ENCODE results near the gene CCDC157. TPM values are rescaled to one million over a fixed set of nuclear protein-coding genes. Genes with fewer than 3 reads are reported as not detected.
A peak's percentile ranks its signal among the peaks of the same experiment; 100 is the strongest.
"Not testable (repeated sequence)": the region's sequence is repeated elsewhere in the genome, so short reads cannot be mapped to it uniquely, and the experiment has no call there.

The CCDC157 gene
- total RNA-seq, 1 experiment from 2014 or later: 0.45 TPM

GRCh38 chr22:30325065-30325720, 31.6 kb upstream of the CCDC157 start:
- peak; percentile 16 for DNase-seq (ENCODE audit: extremely low read depth, low read depth)

- no peak for DNase-seq (ENCODE audit: extremely low read depth, low read depth)
Measured at GRCh38 chr22:30325724-30326254, 31.0 kb upstream of the CCDC157 start.

- DNase-seq (ENCODE audit: extremely low read depth, low read depth): no peak
Measured at GRCh38 chr22:30326255-30326705, 30.5 kb upstream of the CCDC157 start.

GRCh38 chr22:30326706-30327362, 30.0 kb upstream of the CCDC157 start, which contains the start of gene TBC1D10A:
TSS of gene TBC1D10A (minus strand) at chr22:30326941. CDS start at chr22:30326881, 60 bp downstream.
- DNase-seq (ENCODE audit: extremely low read depth, low read depth): peak; percentile 73

GRCh38 chr22:30327864-30328345, 28.9 kb upstream of the CCDC157 start:
- DNase-seq (ENCODE audit: extremely low read depth, low read depth): no peak

- DNase-seq (ENCODE audit: extremely low read depth, low read depth): no peak
Measured at GRCh38 chr22:30328466-30329049, 28.2 kb upstream of the CCDC157 start.

GRCh38 chr22:30332551-30332950, 24.3 kb upstream of the CCDC157 start:
- no peak for DNase-seq (ENCODE audit: extremely low read depth, low read depth)

- DNase-seq (ENCODE audit: extremely low read depth, low read depth): no peak
Measured at GRCh38 chr22:30332994-30333706, 23.7 kb upstream of the CCDC157 start.

- DNase-seq (ENCODE audit: extremely low read depth, low read depth): no peak
Measured at GRCh38 chr22:30333707-30334087, 23.1 kb upstream of the CCDC157 start.

- no peak for DNase-seq (ENCODE audit: extremely low read depth, low read depth)
Measured at GRCh38 chr22:30334646-30335045, 22.2 kb upstream of the CCDC157 start.

- no peak for DNase-seq (ENCODE audit: extremely low read depth, low read depth)
Measured at GRCh38 chr22:30335236-30335635, 21.6 kb upstream of the CCDC157 start.

GRCh38 chr22:30336752-30337460, 19.9 kb upstream of the CCDC157 start:
- no peak for DNase-seq (ENCODE audit: extremely low read depth, low read depth)

GRCh38 chr22:30337461-30337778, 19.4 kb upstream of the CCDC157 start:
- no peak for DNase-seq (ENCODE audit: extremely low read depth, low read depth)

GRCh38 chr22:30338341-30338740, 18.5 kb upstream of the CCDC157 start:
- not testable (repeated sequence) for DNase-seq (ENCODE audit: extremely low read depth, low read depth)

- no peak for DNase-seq (ENCODE audit: extremely low read depth, low read depth)
Measured at GRCh38 chr22:30338802-30339201, 18.0 kb upstream of the CCDC157 start.

GRCh38 chr22:30340911-30341685, 15.7 kb upstream of the CCDC157 start:
- no peak for DNase-seq (ENCODE audit: extremely low read depth, low read depth)

- DNase-seq (ENCODE audit: extremely low read depth, low read depth): no peak
Measured at GRCh38 chr22:30344447-30345200, 12.2 kb upstream of the CCDC157 start.

- no peak for DNase-seq (ENCODE audit: extremely low read depth, low read depth)
Measured at GRCh38 chr22:30347255-30347892, 9.4 kb upstream of the CCDC157 start.

All from NCI-H460 (cell line).